ENCODE data around the gene SEMA6D.

SEMA6D gene

GRCh38 chr15:47688573-47689086 is 28.7 kb upstream of the SEMA6D start:
- no peak overlapping the region for H3K27ac ChIP-seq
- H3K4me1 ChIP-seq, result no peaks in the 10 kb centered on the region
- no peak overlapping the region for H3K4me3 ChIP-seq
- no peaks in the 10 kb centered on the region for H3K27me3 ChIP-seq
- TF ChIP-seq CTCF (IDR thresholded peaks at IDR 0.05), result no peak
- no peak for DNase-seq
- no peaks in the 10 kb centered on the region for H3K36me3 ChIP-seq
- intact Hi-C loops (cut with DNase I; ENCODE audit: low total_unique reads), result no loop called here
- no peaks in the 10 kb centered on the region for H3K9me3 ChIP-seq

GRCh38 chr15:47689660-47690059 is 27.6 kb upstream of the SEMA6D start:
- no peaks in the 10 kb centered on the region for H3K4me1 ChIP-seq
- H3K4me3 ChIP-seq, result no peak overlapping the region
- no peaks in the 10 kb centered on the region for H3K27me3 ChIP-seq
- intact Hi-C loops (cut with DNase I; ENCODE audit: low total_unique reads), result no loop called here
- DNase-seq, result no peak
- TF ChIP-seq CTCF (IDR thresholded peaks at IDR 0.05), result no peak
- H3K27ac ChIP-seq, result no peak overlapping the region
- no peaks in the 10 kb centered on the region for H3K36me3 ChIP-seq
- no peaks in the 10 kb centered on the region for H3K9me3 ChIP-seq

GRCh38 chr15:47691882-47692281 is 25.4 kb upstream of the SEMA6D start:
- no peak for DNase-seq
- no peak for TF ChIP-seq CTCF (IDR thresholded peaks at IDR 0.05)
- intact Hi-C loops (cut with DNase I; ENCODE audit: low total_unique reads), result no loop called here

GRCh38 chr15:47696351-47696750 is 21.0 kb upstream of the SEMA6D start:
- Histone ChIP-seq H3K9me3 (no peaks in the 10 kb centered on the region), H3K27ac (no peak overlapping the region), H3K4me1 (no peaks in the 10 kb centered on the region), H3K4me3 (no peak overlapping the region), H3K27me3 (no peaks in the 10 kb centered on the region), H3K36me3 (no peaks in the 10 kb centered on the region)
- DNase-seq, result no peak
- no peak for TF ChIP-seq CTCF (IDR thresholded peaks at IDR 0.05)
- intact Hi-C loops (cut with DNase I; ENCODE audit: low total_unique reads), result no loop called here

More at GRCh38 chr15:47691882-47692281, 25.4 kb upstream of the SEMA6D start:
- no peaks in the 10 kb centered on the region for H3K36me3 ChIP-seq
- no peaks in the 10 kb centered on the region for H3K4me1 ChIP-seq
- H3K9me3 ChIP-seq, result no peaks in the 10 kb centered on the region
- no peak overlapping the region for H3K4me3 ChIP-seq
- H3K27me3 ChIP-seq, result no peaks in the 10 kb centered on the region
- H3K27ac ChIP-seq, result no peak overlapping the region

- intact Hi-C loops (cut with DNase I; ENCODE audit: low total_unique reads), result no loop called here
- H3K36me3 ChIP-seq, result no peaks in the 10 kb centered on the region
- no peak overlapping the region for H3K27ac ChIP-seq
- no peak overlapping the region for H3K4me3 ChIP-seq
- DNase-seq, result no peak
- H3K27me3 ChIP-seq, result no peaks in the 10 kb centered on the region
- no peaks in the 10 kb centered on the region for H3K9me3 ChIP-seq
- TF ChIP-seq CTCF (IDR thresholded peaks at IDR 0.05), result no peak
- no peaks in the 10 kb centered on the region for H3K4me1 ChIP-seq
Observed at GRCh38 chr15:47705281-47705997, 11.9 kb upstream of the SEMA6D start.

All from tibial artery (tissue), 4 donors.